MM.1S (cell line): ENCODE measurements around the gene TMEM131.

ENCODE experiments used
- EZH2 ChIP-seq: fragments of 300-600 bp; sonication (generic); optimal IDR thresholded peaks from 2 replicates; pipeline ENCODE3; 2017; ENCODE audit warnings: low read depth, mild to moderate bottlenecking, antibody characterized with exemption, low read length, mixed read lengths
- EZH2phosphoT487 ChIP-seq: fragments of 300-600 bp; sonication (generic); IDR thresholded peaks from 2 replicates; pipeline ENCODE4 v1.6.1; 2018; ENCODE audit warnings: antibody characterized with exemption, low read length
- TF ChIP-seq, protein P1 (sequence below): fragments of 300-600 bp; sonication (generic); IDR thresholded peaks from 2 replicates; pipeline ENCODE4 v1.5.1; 2016; ENCODE audit warnings: antibody characterized with exemption, low read length, mixed read lengths

DNA sequence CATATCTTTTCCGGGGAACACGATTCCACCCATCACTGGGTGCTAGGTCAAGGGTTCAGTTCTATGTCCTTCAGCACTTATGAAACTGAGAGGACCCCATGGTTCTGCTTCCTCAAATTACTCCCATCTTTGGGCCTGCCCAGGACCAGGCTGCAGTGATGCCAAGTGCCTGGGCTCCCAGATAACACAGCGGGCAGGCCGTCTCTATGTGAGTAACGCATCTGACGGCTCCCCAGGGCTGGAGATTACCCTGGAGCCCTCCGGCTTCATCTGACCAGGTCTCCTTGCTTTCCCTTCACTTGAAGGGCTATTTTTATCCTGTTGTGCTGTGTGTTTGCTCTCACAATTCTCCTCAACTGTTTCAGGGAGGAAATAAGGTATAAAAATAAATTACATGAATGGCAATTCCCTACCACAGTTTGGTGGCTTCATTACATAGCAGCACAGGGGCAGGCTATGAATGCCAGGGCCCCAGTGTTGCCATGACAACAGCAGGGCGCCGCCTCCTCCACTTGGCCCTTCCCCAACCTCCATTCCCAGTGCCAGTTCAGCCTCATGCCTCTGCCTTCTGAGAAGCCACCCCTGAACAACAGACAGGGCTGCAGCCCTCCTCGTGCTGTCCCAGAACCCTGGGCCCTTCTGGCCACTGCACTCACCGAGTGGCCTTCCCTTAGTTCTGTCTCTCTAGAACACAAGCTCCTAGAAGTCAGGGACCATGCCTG is 25.4 kb upstream of the TMEM131 start:
- TF ChIP-seq, protein P1, sequence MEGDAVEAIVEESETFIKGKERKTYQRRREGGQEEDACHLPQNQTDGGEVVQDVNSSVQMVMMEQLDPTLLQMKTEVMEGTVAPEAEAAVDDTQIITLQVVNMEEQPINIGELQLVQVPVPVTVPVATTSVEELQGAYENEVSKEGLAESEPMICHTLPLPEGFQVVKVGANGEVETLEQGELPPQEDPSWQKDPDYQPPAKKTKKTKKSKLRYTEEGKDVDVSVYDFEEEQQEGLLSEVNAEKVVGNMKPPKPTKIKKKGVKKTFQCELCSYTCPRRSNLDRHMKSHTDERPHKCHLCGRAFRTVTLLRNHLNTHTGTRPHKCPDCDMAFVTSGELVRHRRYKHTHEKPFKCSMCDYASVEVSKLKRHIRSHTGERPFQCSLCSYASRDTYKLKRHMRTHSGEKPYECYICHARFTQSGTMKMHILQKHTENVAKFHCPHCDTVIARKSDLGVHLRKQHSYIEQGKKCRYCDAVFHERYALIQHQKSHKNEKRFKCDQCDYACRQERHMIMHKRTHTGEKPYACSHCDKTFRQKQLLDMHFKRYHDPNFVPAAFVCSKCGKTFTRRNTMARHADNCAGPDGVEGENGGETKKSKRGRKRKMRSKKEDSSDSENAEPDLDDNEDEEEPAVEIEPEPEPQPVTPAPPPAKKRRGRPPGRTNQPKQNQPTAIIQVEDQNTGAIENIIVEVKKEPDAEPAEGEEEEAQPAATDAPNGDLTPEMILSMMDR, result no peak
- TF ChIP-seq EZH2, result no peak
- TF ChIP-seq EZH2phosphoT487, result no peak
